ENCODE measurements around the gene DNAI4. TPM values are rescaled to one million over a fixed set of nuclear protein-coding genes. Genes with fewer than 3 reads are reported as not detected.
"Not testable (repeated sequence)": the region's sequence is repeated elsewhere in the genome, so short reads cannot be mapped to it uniquely, and the experiment has no call there.

The DNAI4 gene
- total RNA-seq (2014; rRNA removed; shearing (Covaris generic)) = 4.7 and 6.6 TPM in 2 replicates

GRCh38 chr1:66924756-66925557 lies at the start of gene DNAI4, which contains the start of gene MIER1:
Gene DNAI4, minus strand, starts transcription at chr1:66924856. Its CDS starts 25 bp downstream, at chr1:66924831.
Gene MIER1, plus strand, starts transcription at chr1:66924990. Its CDS starts 39 bp downstream, at chr1:66925029.
- DNase-seq (ENCODE audit: low read depth) = peak; percentile 98

GRCh38 chr1:66968574-66968973 lies 43.9 kb upstream of the DNAI4 start:
- no peak for DNase-seq (ENCODE audit: low read depth)

GRCh38 chr1:66966188-66966873 lies 41.7 kb upstream of the DNAI4 start:
- DNase-seq (ENCODE audit: low read depth) = not testable (repeated sequence)

- no peak for DNase-seq (ENCODE audit: low read depth)
Observed at GRCh38 chr1:66957938-66958337, 33.3 kb upstream of the DNAI4 start.

GRCh38 chr1:66954208-66954607 lies 29.6 kb upstream of the DNAI4 start:
- no peak for DNase-seq (ENCODE audit: low read depth)

- DNase-seq (ENCODE audit: low read depth) = no peak
Observed at GRCh38 chr1:66951513-66951912, 26.9 kb upstream of the DNAI4 start.

- DNase-seq (ENCODE audit: low read depth) = no peak
Observed at GRCh38 chr1:66947267-66947666, 22.6 kb upstream of the DNAI4 start.

- no peak for DNase-seq (ENCODE audit: low read depth)
Observed at GRCh38 chr1:66945316-66945715, 20.7 kb upstream of the DNAI4 start.

GRCh38 chr1:66944330-66945274 lies 19.9 kb upstream of the DNAI4 start:
- DNase-seq (ENCODE audit: low read depth) = peak; percentile 76

- DNase-seq (ENCODE audit: low read depth) = no peak
Observed at GRCh38 chr1:66943361-66943969, 18.8 kb upstream of the DNAI4 start.

GRCh38 chr1:66940981-66941380 lies 16.3 kb upstream of the DNAI4 start:
- no peak for DNase-seq (ENCODE audit: low read depth)

GRCh38 chr1:66938613-66939012 lies 14.0 kb upstream of the DNAI4 start:
- no peak for DNase-seq (ENCODE audit: low read depth)

GRCh38 chr1:66937529-66938234 lies 13.0 kb upstream of the DNAI4 start:
- DNase-seq (ENCODE audit: low read depth) = no peak

- no peak for DNase-seq (ENCODE audit: low read depth)
Observed at GRCh38 chr1:66933887-66934700, 9.4 kb upstream of the DNAI4 start.

- no peak for DNase-seq (ENCODE audit: low read depth)
Observed at GRCh38 chr1:66932291-66932690, 7.6 kb upstream of the DNAI4 start.

GRCh38 chr1:66931590-66931989 lies 6.9 kb upstream of the DNAI4 start:
- DNase-seq (ENCODE audit: low read depth) = no peak

GRCh38 chr1:66930823-66931174 lies 6.1 kb upstream of the DNAI4 start:
- DNase-seq (ENCODE audit: low read depth) = no peak

- peak; percentile 93 for DNase-seq (ENCODE audit: low read depth)
Observed at GRCh38 chr1:66929999-66930822, 5.6 kb upstream of the DNAI4 start.

GRCh38 chr1:66929691-66929998 lies 5.0 kb upstream of the DNAI4 start:
- no peak for DNase-seq (ENCODE audit: low read depth)

Measured in RPMI7951 (cell line).